ENCODE data around the gene ZNF174.

- TF ChIP-seq, protein P1, sequence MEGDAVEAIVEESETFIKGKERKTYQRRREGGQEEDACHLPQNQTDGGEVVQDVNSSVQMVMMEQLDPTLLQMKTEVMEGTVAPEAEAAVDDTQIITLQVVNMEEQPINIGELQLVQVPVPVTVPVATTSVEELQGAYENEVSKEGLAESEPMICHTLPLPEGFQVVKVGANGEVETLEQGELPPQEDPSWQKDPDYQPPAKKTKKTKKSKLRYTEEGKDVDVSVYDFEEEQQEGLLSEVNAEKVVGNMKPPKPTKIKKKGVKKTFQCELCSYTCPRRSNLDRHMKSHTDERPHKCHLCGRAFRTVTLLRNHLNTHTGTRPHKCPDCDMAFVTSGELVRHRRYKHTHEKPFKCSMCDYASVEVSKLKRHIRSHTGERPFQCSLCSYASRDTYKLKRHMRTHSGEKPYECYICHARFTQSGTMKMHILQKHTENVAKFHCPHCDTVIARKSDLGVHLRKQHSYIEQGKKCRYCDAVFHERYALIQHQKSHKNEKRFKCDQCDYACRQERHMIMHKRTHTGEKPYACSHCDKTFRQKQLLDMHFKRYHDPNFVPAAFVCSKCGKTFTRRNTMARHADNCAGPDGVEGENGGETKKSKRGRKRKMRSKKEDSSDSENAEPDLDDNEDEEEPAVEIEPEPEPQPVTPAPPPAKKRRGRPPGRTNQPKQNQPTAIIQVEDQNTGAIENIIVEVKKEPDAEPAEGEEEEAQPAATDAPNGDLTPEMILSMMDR (IDR thresholded peaks at IDR 0.05) = no peak
- TF ChIP-seq POLR2A (IDR thresholded peaks at IDR 0.05) = no peak
Observed at GRCh38 chr16:3431779-3432219, 30.8 kb downstream of the ZNF174 start.
